ENCODE results near the gene IGFN1.

Gene IGFN1

DNA sequence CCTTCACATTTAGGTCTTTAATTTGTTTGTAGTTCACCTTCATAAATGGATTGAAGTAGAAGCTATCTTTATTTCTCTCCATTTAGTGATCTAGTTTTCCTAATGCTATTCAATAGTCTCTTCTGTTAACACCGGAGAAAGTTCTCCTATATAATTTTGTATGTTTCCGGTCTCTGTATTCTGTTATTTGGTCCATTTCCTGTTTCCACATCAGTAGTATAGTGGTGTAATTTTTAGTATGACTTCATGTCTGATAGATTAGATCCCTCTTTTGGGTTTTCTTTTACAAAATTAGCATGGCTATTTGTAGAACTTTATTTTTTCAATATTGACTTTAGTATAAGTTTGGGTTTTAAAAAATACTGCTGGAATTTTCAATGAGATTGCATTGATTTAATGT, 51.1 kb downstream of the IGFN1 start:
- H3K4me3 ChIP-seq (ENCODE audit: low read depth, low read length): no peak overlapping the region

DNA sequence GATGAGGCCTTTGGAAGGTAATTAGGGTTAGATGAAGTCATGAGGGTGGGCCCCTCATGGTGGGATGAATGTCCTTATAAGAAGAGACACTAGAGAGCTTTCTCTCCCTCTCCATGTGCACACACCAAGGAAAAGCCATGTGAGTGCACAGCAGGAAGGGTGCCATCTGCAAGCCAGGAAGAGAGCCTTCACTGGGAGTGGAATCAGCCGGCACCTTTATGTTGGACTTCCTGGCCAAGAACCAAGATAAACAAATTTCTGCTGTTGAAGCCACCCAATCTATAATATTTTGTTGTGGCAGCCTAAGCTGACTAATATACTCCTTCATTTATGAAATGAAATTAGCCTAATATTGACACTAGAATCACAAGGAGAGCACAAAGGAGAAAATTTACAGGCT, 54.5 kb downstream of the IGFN1 start:
- TF ChIP-seq, protein P1, sequence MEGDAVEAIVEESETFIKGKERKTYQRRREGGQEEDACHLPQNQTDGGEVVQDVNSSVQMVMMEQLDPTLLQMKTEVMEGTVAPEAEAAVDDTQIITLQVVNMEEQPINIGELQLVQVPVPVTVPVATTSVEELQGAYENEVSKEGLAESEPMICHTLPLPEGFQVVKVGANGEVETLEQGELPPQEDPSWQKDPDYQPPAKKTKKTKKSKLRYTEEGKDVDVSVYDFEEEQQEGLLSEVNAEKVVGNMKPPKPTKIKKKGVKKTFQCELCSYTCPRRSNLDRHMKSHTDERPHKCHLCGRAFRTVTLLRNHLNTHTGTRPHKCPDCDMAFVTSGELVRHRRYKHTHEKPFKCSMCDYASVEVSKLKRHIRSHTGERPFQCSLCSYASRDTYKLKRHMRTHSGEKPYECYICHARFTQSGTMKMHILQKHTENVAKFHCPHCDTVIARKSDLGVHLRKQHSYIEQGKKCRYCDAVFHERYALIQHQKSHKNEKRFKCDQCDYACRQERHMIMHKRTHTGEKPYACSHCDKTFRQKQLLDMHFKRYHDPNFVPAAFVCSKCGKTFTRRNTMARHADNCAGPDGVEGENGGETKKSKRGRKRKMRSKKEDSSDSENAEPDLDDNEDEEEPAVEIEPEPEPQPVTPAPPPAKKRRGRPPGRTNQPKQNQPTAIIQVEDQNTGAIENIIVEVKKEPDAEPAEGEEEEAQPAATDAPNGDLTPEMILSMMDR (IDR thresholded peaks at IDR 0.05; ENCODE audit: borderline replicate concordance, insufficient read depth, low read depth, low read length): no peak
- no peak overlapping the region for H3K4me3 ChIP-seq (ENCODE audit: low read depth, low read length)

More for the DNA sequence above, 51.1 kb downstream of the IGFN1 start:
- TF ChIP-seq, protein P1 (IDR thresholded peaks at IDR 0.05; ENCODE audit: borderline replicate concordance, insufficient read depth, low read depth, low read length): no peak

DNA sequence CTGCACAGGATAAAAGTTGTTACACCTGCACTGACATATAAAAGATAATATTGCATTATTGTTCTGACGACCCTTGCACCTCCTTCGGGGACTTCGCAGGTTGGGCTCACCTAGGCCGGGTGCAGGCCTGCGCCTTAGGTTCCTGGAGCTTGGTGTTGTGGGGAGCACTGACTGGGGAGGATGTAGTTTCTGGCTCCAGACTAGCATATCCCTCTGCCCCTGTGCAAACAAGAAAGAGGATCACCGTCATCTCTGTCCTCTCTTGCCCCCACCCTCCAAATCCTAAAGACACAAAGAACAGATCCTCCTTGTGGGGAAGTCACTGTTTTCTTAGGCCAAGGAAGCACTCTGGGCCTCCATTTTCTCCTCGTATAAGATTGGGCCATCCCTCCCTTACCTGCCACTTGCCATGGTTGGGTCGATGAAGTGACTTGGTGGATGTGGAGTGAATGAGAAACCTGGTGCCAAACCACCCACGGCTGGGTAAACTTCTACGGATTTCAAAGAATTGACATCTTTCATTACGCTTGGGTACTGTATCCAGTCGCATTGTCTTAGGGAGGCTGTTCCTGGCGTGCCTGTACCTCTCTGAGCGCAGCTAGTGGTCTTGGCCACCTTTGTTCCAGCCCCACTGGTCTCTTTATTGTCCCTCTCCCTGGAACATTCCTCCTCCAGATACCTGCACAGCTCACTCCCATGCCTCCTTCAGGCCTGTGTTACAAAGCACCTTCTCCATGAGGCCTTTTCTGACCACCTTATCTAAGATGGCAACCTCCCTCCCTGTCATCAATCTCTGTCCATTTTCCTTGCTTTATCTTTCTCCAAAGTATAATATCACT, 58.3 kb downstream of the IGFN1 start:
- TF ChIP-seq, protein P1 (IDR thresholded peaks at IDR 0.05; ENCODE audit: borderline replicate concordance, insufficient read depth, low read depth, low read length): no peak
- no peak overlapping the region for H3K4me3 ChIP-seq (ENCODE audit: low read depth, low read length)

DNA sequence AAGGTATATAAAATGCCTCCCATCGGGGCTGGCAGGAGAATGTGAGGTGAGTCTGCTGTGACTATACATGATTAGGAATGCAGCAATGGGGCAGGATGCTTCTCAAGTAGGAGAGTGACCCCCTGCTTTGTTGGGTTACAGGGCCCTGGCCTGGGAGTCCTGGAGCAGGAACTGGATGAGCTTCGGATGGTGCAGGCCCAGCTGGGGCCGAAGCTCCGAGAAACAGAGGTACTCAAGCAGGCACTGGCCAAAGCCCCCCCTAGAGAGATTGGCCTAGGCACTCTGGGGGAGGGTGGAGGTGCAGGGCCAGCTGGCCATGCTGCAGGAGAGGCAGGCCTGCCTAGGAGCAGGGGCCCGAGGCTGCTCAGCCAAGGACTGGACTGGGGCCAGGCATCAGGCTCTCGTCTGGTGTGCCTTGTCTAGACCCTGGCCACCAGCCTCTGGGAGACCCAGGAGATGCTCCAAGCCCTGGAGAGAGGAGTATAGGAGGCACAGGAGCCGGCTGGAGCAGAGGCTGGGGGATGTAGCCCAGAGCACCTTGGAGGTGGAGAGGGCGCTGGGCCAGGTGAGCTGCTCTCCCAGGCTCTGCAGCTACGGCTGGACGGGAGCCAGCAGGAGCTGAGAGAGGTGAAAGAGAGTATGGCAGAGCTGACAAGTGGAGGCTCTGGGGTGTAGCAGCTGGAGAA, 59.8 kb downstream of the IGFN1 start:
- TF ChIP-seq, protein P1 (IDR thresholded peaks at IDR 0.05; ENCODE audit: borderline replicate concordance, insufficient read depth, low read depth, low read length): no peak

DNA sequence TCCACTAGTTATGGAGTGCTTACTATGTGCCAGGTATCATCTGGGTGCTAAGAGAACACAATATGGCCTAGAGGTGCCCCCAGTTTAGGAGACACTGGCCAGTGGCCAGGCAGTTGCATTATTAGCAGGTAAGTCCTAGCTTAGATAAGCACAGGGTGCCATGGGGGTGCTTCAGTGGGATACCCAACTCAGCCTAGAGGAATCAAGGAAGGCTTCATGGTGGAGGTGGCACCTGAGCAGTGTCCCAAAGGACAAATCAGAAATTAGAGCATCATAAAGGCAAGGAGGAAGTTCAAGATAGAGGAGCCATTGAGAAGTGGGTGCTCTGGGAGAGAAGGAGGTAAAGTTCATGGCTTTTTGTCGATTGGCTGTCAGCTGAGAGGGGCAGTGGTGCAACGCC, 60.8 kb downstream of the IGFN1 start:
- H3K4me3 ChIP-seq (ENCODE audit: low read depth, low read length): no peak overlapping the region
- TF ChIP-seq, protein P1 (IDR thresholded peaks at IDR 0.05; ENCODE audit: borderline replicate concordance, insufficient read depth, low read depth, low read length): no peak

More for the DNA sequence above, 59.8 kb downstream of the IGFN1 start:
- no peak overlapping the region for H3K4me3 ChIP-seq (ENCODE audit: low read depth, low read length)

DNA sequence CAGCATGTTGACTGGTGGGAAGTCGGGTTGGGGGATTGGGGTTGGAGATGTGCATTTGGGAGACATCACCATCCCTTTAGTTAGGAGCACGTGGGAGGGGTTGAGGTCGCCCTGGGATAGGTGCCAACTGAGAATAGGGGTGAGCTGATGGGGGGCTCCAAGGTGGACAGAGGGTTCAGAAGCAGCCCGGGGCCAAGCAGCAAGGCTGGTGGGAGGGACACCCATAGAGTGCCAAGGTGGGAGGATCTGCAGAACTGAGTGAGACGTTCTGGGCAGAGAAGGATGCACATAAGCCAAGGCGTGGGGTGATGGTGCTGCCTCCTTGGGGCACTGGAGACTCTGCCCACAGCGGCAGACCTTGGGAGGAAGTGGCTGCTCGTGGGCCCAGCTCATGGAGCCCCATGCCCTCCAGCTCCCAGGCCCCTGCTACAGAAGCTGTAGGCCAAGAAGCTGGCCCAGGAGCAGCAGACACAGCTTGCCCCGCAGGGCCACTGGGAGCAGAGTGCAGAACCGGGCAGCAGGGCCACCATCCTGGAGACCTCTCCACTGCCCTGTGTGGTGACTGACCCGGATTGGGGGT, 61.3 kb downstream of the IGFN1 start:
- H3K4me3 ChIP-seq (ENCODE audit: low read depth, low read length): no peak overlapping the region
- TF ChIP-seq, protein P1 (IDR thresholded peaks at IDR 0.05; ENCODE audit: borderline replicate concordance, insufficient read depth, low read depth, low read length): no peak

Measured in GM12875 (cell line).